Renal pelvis (tissue), 12 donors: ENCODE data around the gene SUZ12. TPM values are rescaled to one million over a fixed set of nuclear protein-coding genes. Genes with fewer than 3 reads are reported as not detected.
"Not testable (repeated sequence)": the region's sequence is repeated elsewhere in the genome, so short reads cannot be mapped to it uniquely, and the experiment has no call there.

Experiments used
- DNase-seq: peaks from one replicate; pipeline ENCODE4 v3.0.0-alpha.2; 2013
- long read RNA-seq, 16 experiments: transcript quantifications; one replicate each; lab custom pipeline, GENCODE V29; 2026
- polyA plus RNA-seq, 3 donors: library from polyadenylated mRNA; unstranded; fragments of 120-200 nt; gene quantifications; one replicate each; pipeline ENCODE4 v1.2.1, GENCODE V29; 2013; ENCODE audit not compliant: insufficient read length in 3 of 3

The SUZ12 gene
- 10 to 100 TPM; 38.0 to 43.4 (median 41.2) TPM for polyA plus RNA-seq
- long read RNA-seq, donor 1, full-length matches to known transcripts: 12 of 12 reads
- long read RNA-seq, donor 1, partial matches to known transcripts: 0 of 12 reads
- long read RNA-seq, donor 1, other reads (novel, unspliced or antisense): 0 of 12 reads
- long read RNA-seq, donor 2, full-length matches to known transcripts: 6 of 6 reads
- long read RNA-seq, donor 2, partial matches to known transcripts: 0 of 6 reads
- long read RNA-seq, donor 2, other reads (novel, unspliced or antisense): 0 of 6 reads
- long read RNA-seq, donor 3, full-length matches to known transcripts: 2 of 2 reads
- long read RNA-seq, donor 3, partial matches to known transcripts: 0 of 2 reads
- long read RNA-seq, donor 3, other reads (novel, unspliced or antisense): 0 of 2 reads
- long read RNA-seq, donor 4, full-length matches to known transcripts: 1 of 1 reads
- long read RNA-seq, donor 4, partial matches to known transcripts: 0 of 1 reads
- long read RNA-seq, donor 4, other reads (novel, unspliced or antisense): 0 of 1 reads
- long read RNA-seq, donor 5, full-length matches to known transcripts: 7 of 7 reads
- long read RNA-seq, donor 5, partial matches to known transcripts: 0 of 7 reads
- long read RNA-seq, donor 5, other reads (novel, unspliced or antisense): 0 of 7 reads
- long read RNA-seq, donor 6, full-length matches to known transcripts: 11 of 16 reads
- long read RNA-seq, donor 6, partial matches to known transcripts: 5 of 16 reads
- long read RNA-seq, donor 6, other reads (novel, unspliced or antisense): 0 of 16 reads
- long read RNA-seq, donor 7, full-length matches to known transcripts: 18 of 45 reads
- long read RNA-seq, donor 7, partial matches to known transcripts: 27 of 45 reads
- long read RNA-seq, donor 7, other reads (novel, unspliced or antisense): 0 of 45 reads
- long read RNA-seq, donor 8, full-length matches to known transcripts: 3 of 3 reads
- long read RNA-seq, donor 8, partial matches to known transcripts: 0 of 3 reads
- long read RNA-seq, donor 8, other reads (novel, unspliced or antisense): 0 of 3 reads
- long read RNA-seq, donor 9, partial matches to known transcripts: 5 of 6 reads
- long read RNA-seq, donor 9, other reads (novel, unspliced or antisense): 0 of 6 reads
- long read RNA-seq, donor 10, full-length matches to known transcripts: 4 of 4 reads
- long read RNA-seq, donor 10, partial matches to known transcripts: 0 of 4 reads
- long read RNA-seq, donor 10, other reads (novel, unspliced or antisense): 0 of 4 reads
- long read RNA-seq, donor 11, full-length matches to known transcripts: 8 of 30 reads
- long read RNA-seq, donor 11, partial matches to known transcripts: 22 of 30 reads
- long read RNA-seq, donor 11, other reads (novel, unspliced or antisense): 0 of 30 reads
- long read RNA-seq, donor 12, full-length matches to known transcripts: 10 of 16 reads
- long read RNA-seq, donor 12, partial matches to known transcripts: 6 of 16 reads
- long read RNA-seq, donor 12, other reads (novel, unspliced or antisense): 0 of 16 reads
- long read RNA-seq, donor 13, full-length matches to known transcripts: 2 of 2 reads
- long read RNA-seq, donor 13, partial matches to known transcripts: 0 of 2 reads
- long read RNA-seq, donor 13, other reads (novel, unspliced or antisense): 0 of 2 reads
- long read RNA-seq, donor 14: 0 reads
- long read RNA-seq, donor 15: 0 reads
- long read RNA-seq, donor 16, full-length matches to known transcripts: 9 of 15 reads
- long read RNA-seq, donor 16, partial matches to known transcripts: 6 of 15 reads
- long read RNA-seq, donor 16, other reads (novel, unspliced or antisense): 0 of 15 reads

DNA sequence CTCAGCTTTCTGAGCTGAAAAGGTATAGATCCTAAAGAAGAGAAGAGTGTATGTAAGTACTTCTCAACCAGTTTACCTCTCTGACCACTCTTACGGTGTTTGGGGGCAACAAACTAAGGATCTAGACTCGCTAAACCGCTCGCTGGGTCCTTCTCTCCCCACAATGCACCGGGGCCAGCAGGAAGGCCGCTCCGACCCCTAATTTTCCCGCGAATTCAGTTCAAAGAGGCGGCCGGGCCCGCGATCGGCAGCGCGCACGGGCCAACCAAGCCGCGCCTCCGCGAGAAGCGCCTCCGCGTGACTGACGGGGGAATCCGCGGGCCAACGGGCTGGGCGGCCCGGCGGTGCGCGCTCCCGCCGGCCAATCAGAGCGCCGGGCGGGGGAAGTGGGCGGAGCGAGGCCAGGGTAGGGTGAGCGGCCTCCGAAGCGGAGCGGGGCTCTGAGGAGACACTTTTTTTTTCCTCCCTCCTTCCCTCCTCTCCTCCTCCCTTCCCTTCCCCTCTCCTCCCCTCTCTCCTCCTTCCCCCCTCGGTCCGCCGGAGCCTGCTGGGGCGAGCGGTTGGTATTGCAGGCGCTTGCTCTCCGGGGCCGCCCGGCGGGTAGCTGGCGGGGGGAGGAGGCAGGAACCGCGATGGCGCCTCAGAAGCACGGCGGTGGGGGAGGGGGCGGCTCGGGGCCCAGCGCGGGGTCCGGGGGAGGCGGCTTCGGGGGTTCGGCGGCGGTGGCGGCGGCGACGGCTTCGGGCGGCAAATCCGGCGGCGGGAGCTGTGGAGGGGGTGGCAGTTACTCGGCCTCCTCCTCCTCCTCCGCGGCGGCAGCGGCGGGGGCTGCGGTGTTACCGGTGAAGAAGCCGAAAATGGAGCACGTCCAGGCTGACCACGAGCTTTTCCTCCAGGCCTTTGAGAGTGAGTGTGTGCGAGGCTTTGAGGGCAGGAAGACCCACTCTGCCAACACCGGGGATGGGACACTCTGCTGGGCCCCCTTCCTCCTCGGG lies at the start of gene SUZ12:
Gene SUZ12, plus strand, starts transcription at position 393 of the 995 bp plus-strand sequence. Its CDS starts 240 bp downstream, at position 633.
- peak; percentile 90 for DNase-seq

DNA sequence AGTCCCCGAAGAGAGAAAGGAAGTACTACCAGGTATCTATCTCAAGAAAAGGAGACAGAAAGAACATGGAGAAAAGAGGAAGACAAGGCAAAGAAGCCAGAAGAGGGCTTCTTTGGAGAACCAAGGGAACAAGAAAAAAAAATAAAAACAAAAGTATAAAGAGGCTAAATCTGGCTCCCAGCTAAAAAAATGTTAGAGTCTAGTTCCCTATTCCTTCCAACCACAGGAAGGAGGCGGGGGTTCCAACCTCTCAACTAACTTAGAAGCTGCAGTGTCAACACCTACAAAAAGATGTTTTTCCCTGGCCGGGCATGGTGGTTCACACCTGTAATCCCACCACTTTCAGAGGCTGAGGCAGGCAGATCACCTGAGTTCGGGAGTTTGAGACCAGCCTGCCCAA lies 48.7 kb upstream of the SUZ12 start:
- DNase-seq: no peak

DNA sequence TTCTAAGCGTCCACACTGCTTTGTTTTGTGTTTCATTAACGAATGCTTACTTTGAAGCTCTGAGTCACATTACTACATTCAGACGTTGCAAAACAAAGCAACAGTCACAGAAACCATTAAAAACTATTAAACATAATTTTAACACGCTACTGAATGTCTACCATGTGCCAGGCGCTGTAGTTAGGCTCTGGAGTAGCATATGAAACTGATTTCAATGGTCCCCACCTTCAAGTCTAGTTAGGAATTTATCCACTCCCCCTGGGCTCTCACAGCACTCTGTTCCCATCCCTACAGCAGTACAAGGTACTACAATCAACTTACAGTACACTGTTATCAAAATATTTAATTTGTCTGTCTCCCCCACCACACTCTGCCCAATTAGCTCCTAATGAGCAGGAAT lies 35.9 kb upstream of the SUZ12 start:
- DNase-seq: no peak

DNA sequence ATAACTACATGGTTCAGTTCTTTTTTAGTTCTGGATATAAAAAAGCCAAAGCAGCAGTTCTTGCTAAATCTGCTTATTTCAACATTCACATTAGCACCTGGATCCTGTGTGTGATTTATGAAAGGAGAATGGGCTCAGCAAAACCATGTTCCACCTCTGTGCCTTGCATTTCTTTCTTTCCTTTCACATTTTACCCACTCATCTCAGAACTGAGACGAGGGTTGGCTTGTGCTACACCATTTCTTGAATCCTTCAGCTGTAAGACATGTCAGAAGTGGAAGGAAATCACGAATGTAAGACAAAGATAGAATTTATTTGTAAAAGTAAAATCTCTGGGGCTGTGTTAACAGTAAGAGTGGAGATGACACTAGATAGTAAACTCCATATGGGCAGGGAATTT lies 34.1 kb upstream of the SUZ12 start:
- DNase-seq: no peak

DNA sequence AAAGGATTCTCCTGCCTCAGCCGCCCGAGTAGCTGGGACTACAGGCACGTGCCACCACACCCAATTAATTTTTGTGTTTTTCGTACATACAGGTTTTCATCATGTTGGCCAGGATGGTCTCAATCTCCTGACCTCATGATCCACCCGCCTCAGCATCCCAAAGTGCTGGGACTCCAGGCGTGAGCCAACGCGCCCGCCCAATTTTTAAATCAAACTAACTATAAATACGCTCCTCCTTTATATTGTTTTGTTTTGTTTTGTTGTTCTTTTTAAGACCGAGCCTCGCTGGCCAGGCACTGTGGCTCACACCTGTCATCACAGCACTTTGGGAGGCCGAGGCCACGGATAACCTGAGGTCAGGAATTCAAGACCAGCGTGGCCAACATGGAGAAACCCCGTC lies 33.4 kb upstream of the SUZ12 start:
- no peak for DNase-seq

DNA sequence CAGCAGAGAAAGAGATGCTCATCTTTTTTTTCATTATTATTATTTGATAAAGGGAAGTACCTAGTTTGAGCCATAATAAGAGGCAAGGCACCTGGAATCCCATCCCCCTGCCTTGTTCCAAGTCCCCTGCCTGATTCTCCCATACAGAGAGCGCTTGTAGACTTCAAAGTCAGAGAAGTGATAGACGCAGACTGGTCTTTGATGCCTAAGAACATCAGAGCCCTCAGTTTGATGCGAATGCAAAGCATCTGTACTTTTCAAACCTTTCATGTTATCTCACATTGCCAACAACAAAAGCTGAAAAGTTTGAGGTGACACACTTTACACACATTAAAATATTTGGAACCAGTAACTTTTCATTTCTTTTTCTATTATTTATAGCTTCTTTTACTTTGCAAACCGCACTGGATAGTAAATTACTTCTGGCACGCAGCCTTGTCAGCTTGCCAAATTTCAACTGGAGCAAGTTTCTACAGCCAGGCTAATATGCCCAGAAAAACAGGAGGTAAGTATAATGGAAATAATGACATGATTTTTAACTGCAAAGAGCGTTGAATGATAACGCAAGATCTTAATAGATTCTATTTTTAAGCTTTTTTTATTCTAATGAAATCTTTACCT lies 29.4 kb upstream of the SUZ12 start:
- DNase-seq: peak; percentile 35

DNA sequence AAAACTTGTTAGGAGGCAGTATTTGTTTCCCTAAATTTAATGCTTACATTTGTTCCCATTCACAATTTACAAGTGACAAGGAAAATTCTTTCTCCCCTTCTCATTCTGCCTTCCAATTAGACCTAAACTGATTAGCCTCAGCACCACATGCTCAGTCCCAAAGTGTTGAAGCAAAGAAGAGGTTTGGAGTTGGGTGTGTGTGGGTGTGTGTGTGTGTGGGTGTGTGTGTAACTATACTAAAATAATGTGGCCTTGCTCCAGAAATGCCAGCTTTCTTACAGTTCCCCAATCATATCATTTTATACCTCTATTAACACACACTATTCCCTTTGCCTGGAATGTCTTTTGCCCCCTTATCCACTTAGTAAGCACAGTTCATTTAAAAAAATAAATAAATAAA lies 28.4 kb upstream of the SUZ12 start:
- no peak for DNase-seq

DNA sequence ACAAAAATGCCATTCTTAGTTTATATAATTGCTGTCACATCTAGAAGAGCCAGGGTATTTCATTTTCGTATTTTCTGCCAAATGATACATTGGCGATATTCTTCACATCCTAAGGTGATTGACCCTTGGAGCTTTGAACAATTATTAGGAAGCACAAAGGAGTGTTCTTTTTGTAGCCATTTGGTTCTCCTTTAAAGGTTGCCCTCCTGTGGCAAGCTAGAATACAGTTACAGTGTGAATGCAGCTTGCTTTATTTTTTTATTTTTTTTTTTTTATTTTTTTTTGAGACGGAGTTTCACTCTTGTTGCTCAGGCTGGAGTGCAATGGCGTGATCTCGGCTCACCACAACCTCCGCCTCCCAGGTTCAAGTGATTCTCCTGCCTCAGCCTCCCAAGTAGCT lies 24.1 kb upstream of the SUZ12 start:
- DNase-seq: not testable (repeated sequence)

DNA sequence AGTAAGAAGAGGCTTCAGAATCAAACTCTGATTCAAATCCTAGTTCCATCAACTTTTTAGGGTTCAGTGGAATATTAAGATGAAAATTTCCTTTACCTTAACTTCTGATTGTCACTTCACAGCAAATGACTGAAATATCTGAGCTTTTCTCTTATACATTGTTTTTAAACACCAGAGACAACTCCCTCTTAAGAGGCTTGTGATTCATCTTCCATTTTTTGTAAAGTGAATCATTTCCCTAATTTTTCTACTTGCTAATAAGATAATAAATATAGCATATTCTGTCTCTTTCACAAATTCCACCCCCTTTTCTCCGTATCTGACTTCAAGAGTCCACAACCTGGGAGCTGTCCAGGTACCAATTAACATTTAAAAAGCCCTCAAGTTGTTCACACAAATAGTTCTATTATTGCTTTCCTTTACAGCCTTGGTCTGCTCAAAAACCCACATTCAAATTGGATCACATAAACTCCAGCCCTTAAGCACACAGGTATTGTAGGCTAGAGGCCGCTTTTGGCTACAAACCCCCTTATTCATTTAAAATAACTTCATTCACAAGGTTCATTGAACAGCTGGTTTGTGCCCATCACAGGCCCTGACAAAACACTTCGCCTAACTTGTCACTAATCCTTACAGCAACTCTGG lies 21.2 kb upstream of the SUZ12 start:
- DNase-seq: no peak

DNA sequence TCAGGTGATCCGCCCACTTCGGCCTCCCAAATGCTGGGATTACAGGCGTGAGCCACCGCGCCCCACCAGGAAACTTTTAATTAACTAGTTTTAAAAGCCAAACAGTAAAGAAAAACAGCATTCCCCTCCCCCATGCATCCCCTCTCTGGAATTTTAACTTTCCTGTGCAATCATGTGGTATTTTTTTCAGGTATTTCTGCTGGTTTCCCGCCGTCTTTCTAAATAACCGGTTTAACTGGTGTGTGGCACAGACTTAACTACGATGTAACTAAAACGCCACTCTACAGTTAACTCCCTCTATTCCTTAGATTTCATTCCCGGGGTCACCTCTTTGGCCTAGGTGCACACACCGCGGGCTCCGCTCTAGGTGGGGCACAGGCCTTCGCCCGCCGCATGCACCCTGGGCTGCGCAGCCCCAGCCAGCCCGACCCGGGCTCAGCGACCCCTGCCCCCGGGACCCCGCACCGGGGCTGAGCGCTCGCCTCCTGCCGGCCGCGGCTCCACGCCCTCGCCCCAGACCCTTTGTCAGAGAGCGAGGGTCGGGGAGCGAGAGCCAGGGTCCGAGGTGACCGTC lies 20.2 kb upstream of the SUZ12 start:
- DNase-seq: no peak

DNA sequence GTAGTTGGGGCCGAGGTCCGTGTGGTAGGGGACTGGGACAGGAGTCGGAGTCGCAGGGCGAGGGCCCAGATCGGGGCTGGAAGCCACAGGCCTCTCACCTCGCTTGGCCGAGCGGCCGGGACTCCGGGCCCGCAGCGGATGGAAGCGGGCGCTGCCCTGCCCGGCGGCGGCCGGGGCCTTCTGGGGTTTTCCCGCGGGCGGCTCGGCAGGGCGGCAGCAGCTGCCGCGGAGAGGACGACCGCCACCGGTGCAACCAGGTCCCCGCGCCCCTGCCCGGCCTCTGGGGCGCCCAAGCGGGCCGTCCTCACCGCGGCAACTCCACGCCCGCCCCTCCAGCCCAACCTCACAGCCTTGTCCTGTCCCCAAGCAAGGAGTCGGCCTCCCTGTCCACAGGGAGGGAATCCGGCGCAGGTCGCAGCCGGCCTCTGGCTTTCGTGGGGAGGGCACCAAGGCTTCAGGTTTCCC lies 19.7 kb upstream of the SUZ12 start:
- DNase-seq: no peak

DNA sequence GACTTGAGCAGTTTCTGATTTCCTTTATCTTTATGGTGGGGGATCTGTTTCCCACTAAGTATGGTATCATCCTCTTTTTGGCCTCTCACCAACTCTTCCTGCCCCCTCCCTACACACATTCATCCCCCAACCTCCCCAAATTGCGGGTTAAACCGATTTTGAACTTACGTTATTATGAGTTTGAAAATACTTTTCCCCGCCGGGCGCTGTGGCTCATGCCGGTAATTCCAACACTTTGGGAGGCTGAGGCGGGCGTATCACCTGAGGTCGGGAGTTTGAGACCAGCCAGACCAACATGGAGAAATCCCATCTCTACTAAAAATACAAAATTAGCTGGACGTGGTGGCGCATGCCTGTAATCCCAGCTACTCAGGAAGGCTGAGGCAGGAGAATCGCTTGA lies 19.1 kb upstream of the SUZ12 start:
- not testable (repeated sequence) for DNase-seq

DNA sequence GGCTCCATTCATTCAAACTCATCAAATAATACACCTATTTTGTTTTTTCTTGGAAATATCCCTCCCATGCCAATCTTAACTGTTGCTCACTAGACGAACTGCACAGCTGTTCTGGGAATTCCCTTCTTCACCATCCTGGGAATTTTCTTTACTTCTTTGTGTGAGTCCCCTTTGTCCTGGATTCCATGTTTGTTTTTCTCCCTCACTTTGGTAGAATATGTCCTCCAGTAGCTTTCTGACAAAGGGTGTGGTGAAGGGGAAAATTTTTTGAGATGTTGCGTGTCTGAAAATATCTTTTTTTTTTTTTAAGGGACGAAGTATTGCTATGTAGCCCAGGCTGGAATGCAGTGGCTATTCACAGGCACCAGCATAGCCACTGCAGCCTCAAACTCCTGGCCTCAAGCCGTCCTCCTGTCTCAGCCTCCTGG lies 18.1 kb upstream of the SUZ12 start:
- DNase-seq: no peak

DNA sequence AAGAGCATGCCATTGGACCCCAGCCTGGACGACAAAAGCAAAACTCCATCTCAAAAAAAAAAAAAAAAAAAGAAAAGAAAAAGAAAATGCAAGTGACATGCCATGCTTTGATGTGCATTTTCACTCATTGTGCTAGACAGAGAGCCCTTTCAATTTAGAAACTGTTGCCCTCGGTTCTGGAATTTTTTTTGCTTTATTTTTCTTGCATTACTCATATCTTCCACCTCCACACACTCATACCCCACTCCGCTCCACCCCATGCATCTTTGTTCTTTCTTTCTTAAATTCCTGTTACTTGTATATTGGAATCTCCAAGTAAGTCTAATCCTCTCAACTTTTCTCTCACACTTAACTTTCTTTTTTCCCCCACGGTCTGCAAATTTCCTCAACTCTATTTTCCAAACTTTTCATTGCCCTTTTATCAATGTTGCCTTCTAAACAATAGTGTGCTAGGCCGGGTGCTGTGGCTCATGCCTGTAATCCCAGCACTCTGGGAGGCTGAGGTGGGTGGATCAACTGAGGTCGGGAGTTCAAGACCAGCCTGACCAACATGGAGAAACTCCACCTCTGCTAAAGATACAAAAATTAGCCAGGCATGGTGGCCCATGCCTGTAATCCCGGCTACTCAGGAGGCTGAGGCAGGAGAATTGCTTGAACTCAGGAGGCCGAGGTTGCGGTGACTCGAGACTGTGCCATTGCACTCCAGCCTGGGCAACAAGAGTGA lies 16.8 kb upstream of the SUZ12 start:
- no peak for DNase-seq

DNA sequence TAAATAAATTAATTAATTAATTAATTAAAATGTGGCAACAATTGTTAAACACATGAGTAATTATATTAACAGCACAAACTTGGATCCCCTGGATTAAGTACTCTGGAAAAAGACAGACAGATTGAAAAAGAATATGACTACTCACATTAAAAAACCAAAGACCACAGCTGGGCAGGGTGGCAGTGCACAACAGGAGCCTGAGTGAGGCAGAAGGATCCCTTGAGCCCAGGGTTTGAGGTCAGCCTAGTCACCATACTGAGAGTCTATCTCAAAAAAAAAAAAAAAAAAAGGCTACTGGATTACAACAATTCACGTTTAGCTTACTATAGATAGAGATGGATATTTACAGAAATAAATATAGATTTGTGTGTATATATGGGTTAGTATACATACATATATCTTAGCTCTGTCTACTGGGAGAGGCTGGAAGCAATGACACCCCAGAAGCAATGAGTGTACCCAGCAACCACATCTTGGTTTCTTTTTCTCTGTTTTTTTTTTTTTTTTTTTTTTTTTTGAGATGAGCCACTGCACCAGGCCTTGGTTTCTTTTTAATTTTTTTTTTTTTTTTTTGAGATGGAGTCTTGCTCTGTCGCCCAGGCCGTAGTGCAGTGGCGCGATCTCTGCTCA lies 10.6 kb upstream of the SUZ12 start:
- no peak for DNase-seq

DNA sequence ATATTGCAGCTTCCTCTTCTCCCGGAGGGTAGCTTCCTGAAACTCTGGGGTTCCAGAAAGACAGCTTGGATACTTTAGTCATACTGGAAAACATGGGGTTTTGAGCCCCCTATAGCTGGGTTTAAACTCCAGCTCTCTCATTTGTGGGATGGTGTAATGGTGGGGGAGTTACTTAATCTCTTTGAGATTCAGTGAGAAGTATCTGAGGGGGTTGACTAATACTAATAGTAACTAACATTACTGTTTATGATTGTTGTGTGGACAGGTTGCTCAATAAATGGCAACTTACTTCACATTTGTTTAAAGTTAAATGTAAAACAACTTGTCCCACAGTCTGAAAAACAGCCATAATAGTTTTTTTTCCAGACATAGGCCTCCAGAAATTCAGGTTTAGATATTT lies 5.1 kb upstream of the SUZ12 start:
- DNase-seq: no peak

DNA sequence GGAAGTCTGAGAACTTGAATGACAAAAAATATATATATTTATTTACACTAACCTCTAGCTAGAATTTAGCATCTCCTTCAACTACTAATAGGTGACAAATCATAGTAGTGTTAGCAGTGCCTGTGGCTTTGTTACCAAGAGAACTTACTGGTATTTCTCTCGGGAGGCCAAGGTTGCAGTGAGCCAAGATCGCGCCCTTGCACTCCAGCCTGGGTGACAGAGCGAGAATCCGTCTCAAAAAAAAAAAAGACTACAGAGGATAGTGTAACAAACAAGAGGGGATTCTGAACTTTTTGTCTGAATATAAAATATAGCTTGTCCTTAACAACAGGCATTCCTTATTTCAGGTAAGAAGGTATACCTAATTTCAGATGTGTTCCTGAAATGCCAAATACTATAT lies 1.3 kb upstream of the SUZ12 start:
- DNase-seq: no peak
